H9 (cell line): ENCODE measurements around the gene PCDHGA10. TPM values are rescaled to one million over a fixed set of nuclear protein-coding genes. Genes with fewer than 3 reads are reported as not detected.

Experiments
- DNase-seq: peaks from one replicate; pipeline ENCODE4 v3.0.0-alpha.2; 2017
- H2AFZ ChIP-seq: one replicate; pipeline ENCODE4 v1.6.1; 2013; ENCODE audit warnings: mild to moderate bottlenecking, low read length, control low read depth, moderate library complexity
- H2AK5ac ChIP-seq: 2 replicates; pipeline ENCODE4 v1.6.1; 2013; ENCODE audit warnings: low read length, control low read depth, mixed read lengths; ENCODE audit not compliant: insufficient read length
- H2BK120ac ChIP-seq: one replicate; pipeline ENCODE4 v1.6.1; 2013; ENCODE audit warnings: low read depth, mild to moderate bottlenecking, low read length, control low read depth, inconsistent platforms; ENCODE audit not compliant: poor library complexity, severe bottlenecking
- H2BK12ac ChIP-seq: 2 replicates; pipeline ENCODE4 v1.6.1; 2013; ENCODE audit warnings: low read length, control low read depth, mixed read lengths, low read depth; ENCODE audit not compliant: insufficient read length
- H2BK15ac ChIP-seq: 2 replicates; pipeline ENCODE4 v1.6.1; 2013; ENCODE audit warnings: low read depth, low read length, control low read depth
- H2BK20ac ChIP-seq: one replicate; pipeline ENCODE4 v1.6.1; 2013; ENCODE audit warnings: low read depth, mild to moderate bottlenecking, low read length, control low read depth, inconsistent platforms; ENCODE audit not compliant: poor library complexity, severe bottlenecking
- H2BK5ac ChIP-seq: 2 replicates; pipeline ENCODE4 v1.6.1; 2013; ENCODE audit warnings: low read length, control low read depth, mixed read lengths; ENCODE audit not compliant: insufficient read length
- H3K14ac ChIP-seq: 2 replicates; pipeline ENCODE4 v1.6.1; 2013; ENCODE audit warnings: low read length, control low read depth; ENCODE audit not compliant: insufficient read depth
- H3K18ac ChIP-seq: 2 replicates; pipeline ENCODE4 v1.6.1; 2013; ENCODE audit warnings: low read depth, mild to moderate bottlenecking, mixed read lengths, low read length, control low read depth; ENCODE audit not compliant: insufficient read length
- H3K23ac ChIP-seq: 2 replicates; pipeline ENCODE4 v1.6.1; 2013; ENCODE audit warnings: low read length, control low read depth, mixed read lengths, low read depth; ENCODE audit not compliant: insufficient read length
- H3K23me2 ChIP-seq: 2 replicates; pipeline ENCODE4 v1.6.1; 2013; ENCODE audit warnings: low read depth, mild to moderate bottlenecking, mixed read lengths, low read length, control low read depth; ENCODE audit not compliant: insufficient read length, poor library complexity, severe bottlenecking
- H3K27ac ChIP-seq: 2 replicates; pipeline ENCODE4 v1.5.1; 2013; ENCODE audit warnings: low read length, control low read depth, mixed read lengths, low read depth; ENCODE audit not compliant: insufficient read length
- H3K27me3 ChIP-seq: 2 replicates; pipeline ENCODE4 v1.6.1; 2013; ENCODE audit warnings: low read length, control low read depth, inconsistent platforms; ENCODE audit not compliant: insufficient read depth
- H3K4ac ChIP-seq: 2 replicates; pipeline ENCODE4 v1.6.1; 2013; ENCODE audit warnings: low read depth, mild to moderate bottlenecking, control low read depth, inconsistent platforms, low read length, moderate library complexity
- H3K4me1 ChIP-seq: 2 replicates; pipeline ENCODE4 v1.6.1; 2013; ENCODE audit warnings: low read length, control low read depth, inconsistent platforms; ENCODE audit not compliant: insufficient read depth
- H3K4me2 ChIP-seq: 2 replicates; pipeline ENCODE4 v1.6.1; 2013; ENCODE audit warnings: low read length, control low read depth, mixed read lengths; ENCODE audit not compliant: insufficient read length, insufficient read depth
- H3K56ac ChIP-seq: 2 replicates; pipeline ENCODE4 v1.6.1; 2013; ENCODE audit warnings: low read depth, mild to moderate bottlenecking, mixed read lengths, low read length, control low read depth; ENCODE audit not compliant: insufficient read length
- H3K79me1 ChIP-seq: 2 replicates; pipeline ENCODE4 v1.6.1; 2013; ENCODE audit warnings: low read depth, mild to moderate bottlenecking, moderate library complexity, low read length, control low read depth, inconsistent platforms; ENCODE audit not compliant: insufficient read depth, poor library complexity, severe bottlenecking
- H3K79me2 ChIP-seq: 2 replicates; pipeline ENCODE4 v1.6.1; 2013; ENCODE audit warnings: low read length, control low read depth, inconsistent platforms; ENCODE audit not compliant: insufficient read depth
- H3K9ac ChIP-seq: 2 replicates; pipeline ENCODE4 v1.6.1; 2013; ENCODE audit warnings: low read length, control low read depth, mixed read lengths; ENCODE audit not compliant: insufficient read length; ENCODE audit errors: extremely low read depth
- H3K9me3 ChIP-seq: one replicate; pipeline ENCODE4 v1.6.1; 2013; ENCODE audit warnings: low read depth, low read length, inconsistent platforms; ENCODE audit not compliant: control insufficient read depth
- H3T11ph ChIP-seq: one replicate; pipeline ENCODE4 v1.6.1; 2013; ENCODE audit warnings: mild to moderate bottlenecking, low read length, control low read depth, inconsistent platforms
- H4K20me1 ChIP-seq: one replicate; pipeline ENCODE4 v1.6.1; 2013; ENCODE audit not compliant: control insufficient read depth, insufficient read length, insufficient read depth
- H4K5ac ChIP-seq: 2 replicates; pipeline ENCODE4 v1.6.1; 2013; ENCODE audit warnings: low read depth, mild to moderate bottlenecking, mixed read lengths, low read length, control low read depth; ENCODE audit not compliant: insufficient read length
- H4K8ac ChIP-seq: replicated peaks from 2 replicates; pipeline ENCODE4 v1.6.1; 2013; ENCODE audit warnings: low read length, control low read depth, mixed read lengths, low read depth; ENCODE audit not compliant: insufficient read length
- H4K91ac ChIP-seq: 2 replicates; pipeline ENCODE4 v1.6.1; 2013; ENCODE audit warnings: low read depth, mild to moderate bottlenecking, moderate library complexity, mixed read lengths, low read length, control low read depth; ENCODE audit not compliant: insufficient read length
- H3K27ac Mint-ChIP-seq, 3 experiments: 2 replicates in 2 of 3; 3 replicates in 1 of 3; pipeline ENCODE4 v1.8.0; 2020 to 2021; ENCODE audit warnings: mixed read lengths in 3 of 3, mild to moderate bottlenecking in 1 of 3, moderate library complexity in 1 of 3
- H3K27me3 Mint-ChIP-seq: 2 replicates; pipeline ENCODE4 v1.8.0; 2021; ENCODE audit warnings: low read depth, mild to moderate bottlenecking, moderate library complexity, mixed read lengths
- H3K36me3 Mint-ChIP-seq, 3 experiments: 2 replicates in 2 of 3; 3 replicates in 1 of 3; pipeline ENCODE4 v1.8.0; 2020 to 2021; ENCODE audit warnings: low read depth in 3 of 3, mixed read lengths in 3 of 3; ENCODE audit not compliant: insufficient read depth in 1 of 3
- H3K4me1 Mint-ChIP-seq, 2 experiments: 2 replicates each; pipeline ENCODE4 v1.8.0; 2020; ENCODE audit warnings: mixed read lengths in 2 of 2
- H3K4me3 Mint-ChIP-seq, 2 experiments: 2 replicates in 1 of 2; 3 replicates in 1 of 2; pipeline ENCODE4 v1.8.0; 2020 to 2021; ENCODE audit warnings: mild to moderate bottlenecking in 2 of 2, mixed read lengths in 2 of 2, moderate library complexity in 1 of 2
- H3K9me3 Mint-ChIP-seq, 2 experiments: 2 replicates in 1 of 2; 3 replicates in 1 of 2; pipeline ENCODE4 v1.8.0; 2020; ENCODE audit warnings: mild to moderate bottlenecking in 2 of 2, mixed read lengths in 2 of 2, moderate library complexity in 1 of 2
- CTCF ChIP-seq: fragments of 200-600 bp; sonication (generic); conservative IDR thresholded peaks from 3 replicates; pipeline ENCODE4 v1.8.0; 2021; ENCODE audit warnings: antibody characterized with exemption, mild to moderate bottlenecking
- WGBS: extraction: QIAGEN DNeasy Blood & Tissue Kit; methylation state at CpG from one replicate; pipeline ENCODE4 v1.1.7; 2013; ENCODE audit warnings: missing lambda C conversion rate, low lambda C conversion rate, mixed read lengths; ENCODE audit not compliant: insufficient read length; ENCODE audit errors: extremely low coverage; 5-methylcytosine and 5-hydroxymethylcytosine counted together
- total RNA-seq: library from RNA; stranded (reverse); gene quantifications from 2 replicates; pipeline ENCODE4 v1.2.1, GENCODE V29; 2021

Gene PCDHGA10
- total RNA-seq, 1 experiment from 2014 or later: 15.1 TPM

GRCh38 chr5:141384471-141385267 lies 28.1 kb upstream of the PCDHGA10 start:
- no peak for TF ChIP-seq CTCF
- Histone ChIP-seq H2BK12ac (no peak overlapping the region), H4K91ac (no peak overlapping the region), H3K4ac (no peak overlapping the region), H3K27me3 (no peaks in the 10 kb centered on the region), H2BK5ac (no peak overlapping the region), H3K9me3 (peaks cover 38% of the 10 kb centered on the region), H2BK120ac (no peak overlapping the region), H3K9ac (no peak overlapping the region), H2AFZ (no peak overlapping the region), H3K4me1 (0 out of 2 replicates have a peak, but pooled peaks cover 2% of the 10 kb centered on the region), H3K56ac (no peak overlapping the region), H3K27ac (no peak overlapping the region), H3K79me1 (no peaks in the 10 kb centered on the region), H2BK20ac (no peak overlapping the region), H3K18ac (no peak overlapping the region), H2AK5ac (no peak overlapping the region), H3K4me2 (no peak overlapping the region), H3K23me2 (no peaks in the 10 kb centered on the region), H4K5ac (no peak overlapping the region), H3K14ac (no peak overlapping the region), H4K20me1 (no peaks in the 10 kb centered on the region), H3K79me2 (no peaks in the 10 kb centered on the region), H3T11ph (no peak overlapping the region), H4K8ac (no peak overlapping the region), H3K23ac (no peak overlapping the region), H2BK15ac (no peak overlapping the region)
- WGBS: no CpG with 5 or more reads among the region's 43 CpGs
- Mint-ChIP-seq H3K36me3 (peaks cover 16 to 51% (median 34%) of the 10 kb centered on the region in 3 experiments), H3K4me1 (no peaks in the 10 kb centered on the region), H3K27me3 (peaks cover 12% of the 10 kb centered on the region; the same call in 1 of the 2 replicates), H3K4me3 (no peak overlapping the region), H3K9me3 (peaks cover 71 to 76% of the 10 kb centered on the region in 2 experiments), H3K27ac (no peak overlapping the region)
- no peak for DNase-seq
